ENCODE measurements around the gene WNT8A. TPM values are rescaled to one million over a fixed set of nuclear protein-coding genes. Genes with fewer than 3 reads are reported as not detected.

The WNT8A gene
- total RNA-seq, 3 donors from 2014 or later (not counting 1 experiment from before 2014, with no cell fraction given): not detected

DNA sequence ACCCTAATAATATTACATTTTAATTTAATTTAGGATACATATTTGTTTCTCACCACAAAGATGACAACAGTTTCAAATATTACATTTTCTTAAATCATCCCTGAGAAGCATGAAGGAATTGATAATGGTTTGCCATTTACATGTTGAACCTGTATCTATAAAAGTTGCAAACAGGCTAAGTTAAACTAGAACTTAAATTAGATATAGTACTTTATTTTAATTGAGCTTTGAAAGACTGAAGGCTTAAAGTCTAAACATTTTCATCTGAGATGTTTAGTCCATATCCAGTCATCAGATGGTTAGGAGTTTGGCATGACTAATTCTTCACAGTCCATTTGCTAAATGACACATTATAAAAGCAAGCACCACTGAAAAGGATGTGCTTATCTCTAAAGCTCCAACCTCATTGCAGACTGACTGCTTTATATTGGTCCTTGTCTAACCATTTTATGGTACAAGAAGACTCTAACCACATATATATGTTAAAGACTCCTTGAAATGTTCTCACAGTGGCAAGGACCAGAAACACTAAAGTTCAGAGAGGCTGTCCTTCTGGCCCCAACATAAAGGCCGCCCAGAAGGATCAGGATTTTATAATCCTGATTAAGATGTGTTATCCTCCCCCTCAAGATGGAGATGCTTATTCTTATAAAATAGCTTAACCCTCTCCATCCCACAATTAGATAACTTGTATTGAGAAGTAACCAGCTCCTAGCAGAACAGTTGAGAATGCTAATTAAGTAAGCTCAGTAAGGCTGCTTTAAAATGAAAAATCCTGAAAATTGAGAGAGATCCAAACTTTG, 25.8 kb downstream of the WNT8A start:
- no peaks in the 10 kb centered on the region for H3K36me3 Mint-ChIP-seq
- no CpG with 5 or more reads among the region's 1 CpG for WGBS (ENCODE audit: insufficient coverage)

DNA sequence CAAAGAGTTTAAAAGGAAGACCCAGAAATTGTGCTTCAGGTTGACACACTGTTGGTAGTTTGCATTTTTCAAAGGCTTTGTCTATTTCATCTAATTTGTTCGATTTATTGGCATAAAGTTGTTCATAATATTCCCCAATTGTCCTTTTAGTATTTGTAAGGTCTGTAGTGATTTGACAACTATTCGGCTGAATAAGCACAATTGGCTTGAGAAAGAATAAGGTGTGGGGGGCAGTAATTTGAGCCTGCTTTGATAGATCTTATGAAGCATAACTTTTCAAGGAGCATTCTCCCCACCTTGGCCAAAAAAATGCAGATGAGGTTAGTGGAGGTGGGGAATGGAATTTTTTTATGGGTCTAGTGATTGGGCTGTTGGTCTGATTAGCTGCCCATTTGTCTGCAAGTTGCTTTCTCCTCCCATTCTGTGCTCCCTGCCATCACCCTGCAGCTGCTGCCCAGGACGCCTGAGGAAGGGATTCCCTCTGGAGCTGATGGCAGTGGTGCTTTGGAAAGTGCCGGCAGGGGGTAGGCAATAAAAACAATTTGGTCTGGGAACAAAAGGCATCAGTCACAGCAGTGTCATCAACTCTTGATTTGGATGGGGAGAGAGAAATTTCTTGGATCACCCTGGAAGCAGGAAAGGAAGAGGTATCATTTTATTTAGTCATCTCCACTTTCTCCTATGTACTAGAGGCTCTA, 26.6 kb downstream of the WNT8A start:
- Histone ChIP-seq H3K9me3 (ENCODE audit: control insufficient read depth, insufficient read depth, low read length) (no peaks in the 10 kb centered on the region), H3K4me1 (ENCODE audit: control insufficient read depth, insufficient read depth, low read length) (no peaks in the 10 kb centered on the region), H3K27ac (ENCODE audit: low read length) (no peak overlapping the region), H3K36me3 (ENCODE audit: control insufficient read depth, insufficient read depth, low read length) (no peaks in the 10 kb centered on the region), H3K4me3 (ENCODE audit: low read length) (no peak overlapping the region), H3K27me3 (ENCODE audit: control insufficient read depth, insufficient read depth, low read length) (no peaks in the 10 kb centered on the region)
- intact Hi-C loops (cut with micrococcal nuclease): no loop called here
- Mint-ChIP-seq H3K4me1 (no peaks in the 10 kb centered on the region), H3K27ac (no peak overlapping the region), H3K9me3 (no peaks in the 10 kb centered on the region), H3K27me3 (ENCODE audit: low read depth in 2 of 2) (peaks cover 12 to 20% of the 10 kb centered on the region in 2 donors), H3K4me3 (no peak overlapping the region), H3K36me3 (no peaks in the 10 kb centered on the region)
- ATAC-seq: no peak
- DNase-seq: no peak
- TF ChIP-seq, protein P1, sequence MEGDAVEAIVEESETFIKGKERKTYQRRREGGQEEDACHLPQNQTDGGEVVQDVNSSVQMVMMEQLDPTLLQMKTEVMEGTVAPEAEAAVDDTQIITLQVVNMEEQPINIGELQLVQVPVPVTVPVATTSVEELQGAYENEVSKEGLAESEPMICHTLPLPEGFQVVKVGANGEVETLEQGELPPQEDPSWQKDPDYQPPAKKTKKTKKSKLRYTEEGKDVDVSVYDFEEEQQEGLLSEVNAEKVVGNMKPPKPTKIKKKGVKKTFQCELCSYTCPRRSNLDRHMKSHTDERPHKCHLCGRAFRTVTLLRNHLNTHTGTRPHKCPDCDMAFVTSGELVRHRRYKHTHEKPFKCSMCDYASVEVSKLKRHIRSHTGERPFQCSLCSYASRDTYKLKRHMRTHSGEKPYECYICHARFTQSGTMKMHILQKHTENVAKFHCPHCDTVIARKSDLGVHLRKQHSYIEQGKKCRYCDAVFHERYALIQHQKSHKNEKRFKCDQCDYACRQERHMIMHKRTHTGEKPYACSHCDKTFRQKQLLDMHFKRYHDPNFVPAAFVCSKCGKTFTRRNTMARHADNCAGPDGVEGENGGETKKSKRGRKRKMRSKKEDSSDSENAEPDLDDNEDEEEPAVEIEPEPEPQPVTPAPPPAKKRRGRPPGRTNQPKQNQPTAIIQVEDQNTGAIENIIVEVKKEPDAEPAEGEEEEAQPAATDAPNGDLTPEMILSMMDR (IDR thresholded peaks at IDR 0.05): no peak
- 94% methylated on average over 3 of the region's 4 CpGs for WGBS (ENCODE audit: insufficient coverage)

More for the DNA sequence above, 25.8 kb downstream of the WNT8A start:
- Histone ChIP-seq H3K36me3 (ENCODE audit: control insufficient read depth, insufficient read depth, low read length) (no peaks in the 10 kb centered on the region), H3K27ac (ENCODE audit: low read length) (no peak overlapping the region), H3K9me3 (ENCODE audit: control insufficient read depth, insufficient read depth, low read length) (no peaks in the 10 kb centered on the region), H3K4me3 (ENCODE audit: low read length) (no peak overlapping the region), H3K4me1 (ENCODE audit: control insufficient read depth, insufficient read depth, low read length) (no peaks in the 10 kb centered on the region), H3K27me3 (ENCODE audit: control insufficient read depth, insufficient read depth, low read length) (no peaks in the 10 kb centered on the region)
- Mint-ChIP-seq H3K27me3 (ENCODE audit: low read depth in 2 of 2) (peaks cover 12 to 20% of the 10 kb centered on the region in 2 donors), H3K4me3 (no peak overlapping the region), H3K4me1 (no peaks in the 10 kb centered on the region), H3K9me3 (no peaks in the 10 kb centered on the region), H3K27ac (no peak overlapping the region)
- ATAC-seq (no peak), DNase-seq (no peak)
- TF ChIP-seq, protein P1 (IDR thresholded peaks at IDR 0.05): no peak
- intact Hi-C loops (cut with micrococcal nuclease): no loop called here

DNA sequence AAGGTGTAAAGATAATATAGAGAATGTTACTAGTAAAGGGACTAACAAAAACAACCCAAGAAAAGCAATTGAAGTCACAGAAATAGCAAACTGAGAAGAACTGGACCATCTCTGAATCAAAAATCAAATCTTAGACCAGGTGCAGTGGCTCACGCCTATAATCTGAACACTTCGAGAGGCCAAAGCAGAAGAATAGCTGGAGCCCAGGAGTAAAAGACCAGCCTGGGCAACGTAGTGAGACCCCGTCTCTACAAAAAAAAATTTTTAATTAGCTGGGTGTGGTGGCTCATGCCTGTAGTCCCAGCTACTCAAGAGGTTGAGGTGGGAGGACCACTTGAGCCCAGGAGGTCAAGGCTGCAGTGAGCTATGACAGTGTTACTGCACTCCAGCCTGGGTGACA, 27.3 kb downstream of the WNT8A start:
- Mint-ChIP-seq H3K27me3 (ENCODE audit: low read depth in 2 of 2) (peaks cover 12 to 20% of the 10 kb centered on the region in 2 donors), H3K9me3 (no peaks in the 10 kb centered on the region), H3K4me1 (no peaks in the 10 kb centered on the region), H3K36me3 (no peaks in the 10 kb centered on the region), H3K27ac (no peak overlapping the region), H3K4me3 (no peak overlapping the region)
- DNase-seq (no peak), ATAC-seq (no peak)
- Histone ChIP-seq H3K36me3 (ENCODE audit: control insufficient read depth, insufficient read depth, low read length) (no peaks in the 10 kb centered on the region), H3K27ac (ENCODE audit: low read length) (no peak overlapping the region), H3K4me1 (ENCODE audit: control insufficient read depth, insufficient read depth, low read length) (no peaks in the 10 kb centered on the region), H3K9me3 (ENCODE audit: control insufficient read depth, insufficient read depth, low read length) (no peaks in the 10 kb centered on the region), H3K27me3 (ENCODE audit: control insufficient read depth, insufficient read depth, low read length) (no peaks in the 10 kb centered on the region), H3K4me3 (ENCODE audit: low read length) (no peak overlapping the region)
- intact Hi-C loops (cut with micrococcal nuclease): no loop called here
- TF ChIP-seq, protein P1 (IDR thresholded peaks at IDR 0.05): no peak
- 88% methylated on average over 4 of the region's 4 CpGs for WGBS (ENCODE audit: insufficient coverage)

All from natural killer cell (primary cell).